Measurements from ENCODE around the gene BCHE.

Gene BCHE

GRCh38 chr3:165837058-165837525 is at the start of gene BCHE:
BCHE (minus strand) TSS chr3:165837423; CDS start chr3:165831033, 6,390 bp downstream.
- peak; percentile 44 for DNase-seq (ENCODE audit: low read depth, low spot score)

- DNase-seq (ENCODE audit: low read depth, low spot score) = no peak
Measured at GRCh38 chr3:165885558-165886270, 48.5 kb upstream of the BCHE start.

GRCh38 chr3:165884518-165884917 is 47.3 kb upstream of the BCHE start:
- DNase-seq (ENCODE audit: low read depth, low spot score) = no peak

GRCh38 chr3:165883863-165884478 is 46.7 kb upstream of the BCHE start:
- no peak for DNase-seq (ENCODE audit: low read depth, low spot score)

- DNase-seq (ENCODE audit: low read depth, low spot score) = no peak
Measured at GRCh38 chr3:165883117-165883516, 45.9 kb upstream of the BCHE start.

GRCh38 chr3:165875644-165876043 is 38.4 kb upstream of the BCHE start:
- DNase-seq (ENCODE audit: low read depth, low spot score) = no peak

- DNase-seq (ENCODE audit: low read depth, low spot score) = no peak
Measured at GRCh38 chr3:165874663-165875489, 37.7 kb upstream of the BCHE start.

- no peak for DNase-seq (ENCODE audit: low read depth, low spot score)
Measured at GRCh38 chr3:165868088-165868487, 30.9 kb upstream of the BCHE start.

GRCh38 chr3:165859061-165859460 is 21.8 kb upstream of the BCHE start:
- DNase-seq (ENCODE audit: low read depth, low spot score) = no peak

GRCh38 chr3:165855581-165855980 is 18.4 kb upstream of the BCHE start:
- DNase-seq (ENCODE audit: low read depth, low spot score) = no peak

GRCh38 chr3:165854696-165855095 is 17.5 kb upstream of the BCHE start:
- no peak for DNase-seq (ENCODE audit: low read depth, low spot score)

- no peak for DNase-seq (ENCODE audit: low read depth, low spot score)
Measured at GRCh38 chr3:165852711-165853110, 15.5 kb upstream of the BCHE start.

GRCh38 chr3:165852191-165852590 is 15.0 kb upstream of the BCHE start:
- DNase-seq (ENCODE audit: low read depth, low spot score) = no peak

- no peak for DNase-seq (ENCODE audit: low read depth, low spot score)
Measured at GRCh38 chr3:165846056-165846455, 8.8 kb upstream of the BCHE start.

GRCh38 chr3:165839296-165840076 is 2.3 kb upstream of the BCHE start:
- DNase-seq (ENCODE audit: low read depth, low spot score) = no peak

GRCh38 chr3:165837801-165838200 is 578 bp upstream of the BCHE start:
- DNase-seq (ENCODE audit: low read depth, low spot score) = no peak

GRCh38 chr3:165835431-165835830 is 1.8 kb downstream of the BCHE start:
- no peak for DNase-seq (ENCODE audit: low read depth, low spot score)

GRCh38 chr3:165830746-165831145 is 6.5 kb downstream of the BCHE start:
- no peak for DNase-seq (ENCODE audit: low read depth, low spot score)

- DNase-seq (ENCODE audit: low read depth, low spot score) = no peak
Measured at GRCh38 chr3:165827883-165828282, 9.3 kb downstream of the BCHE start.

- DNase-seq (ENCODE audit: low read depth, low spot score) = no peak
Measured at GRCh38 chr3:165827233-165827632, 10.0 kb downstream of the BCHE start.

GRCh38 chr3:165820671-165821123 is 16.5 kb downstream of the BCHE start:
- DNase-seq (ENCODE audit: low read depth, low spot score) = no peak

All from brain pericyte (primary cell).